ENCODE results near the gene MAN1A2. TPM values are rescaled to one million over a fixed set of nuclear protein-coding genes. Genes with fewer than 3 reads are reported as not detected.
"Not testable (repeated sequence)": the region's sequence is repeated elsewhere in the genome, so short reads cannot be mapped to it uniquely, and the experiment has no call there.

MAN1A2 gene
- total and polyA plus RNA-seq, 2 experiments from 2014 or later: 20.6 to 30.0 TPM

DNA sequence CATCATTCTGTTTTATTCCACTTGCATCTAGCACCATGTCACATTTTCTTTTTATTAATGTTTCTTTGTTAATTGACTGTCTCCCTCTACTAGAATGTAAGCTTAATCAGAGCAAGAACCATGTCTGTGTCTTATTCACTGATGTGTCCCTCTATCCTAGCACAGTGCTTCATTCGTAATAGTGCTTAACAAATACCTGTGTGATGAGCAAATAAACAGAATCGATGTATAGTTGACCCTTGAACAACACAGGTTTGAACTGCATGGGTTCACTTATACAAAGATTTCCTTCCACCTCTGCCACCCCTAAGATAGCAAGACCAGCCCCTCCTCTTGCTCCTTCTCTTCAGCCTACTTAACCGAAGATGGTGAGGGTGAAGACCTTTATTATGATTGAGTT is 42.9 kb upstream of the MAN1A2 start:
- no peak overlapping the region for H3K4me3 ChIP-seq
- no peak for DNase-seq (ENCODE audit: low read depth in 1 of 2, low spot score in 1 of 2)
- H3K9me3 ChIP-seq (ENCODE audit: low read depth): no peaks in the 10 kb centered on the region
- no peak overlapping the region for H3K27ac ChIP-seq
- H3K4me1 ChIP-seq (ENCODE audit: low read depth): peaks cover 18% of the 10 kb centered on the region
- TF ChIP-seq, protein P1, sequence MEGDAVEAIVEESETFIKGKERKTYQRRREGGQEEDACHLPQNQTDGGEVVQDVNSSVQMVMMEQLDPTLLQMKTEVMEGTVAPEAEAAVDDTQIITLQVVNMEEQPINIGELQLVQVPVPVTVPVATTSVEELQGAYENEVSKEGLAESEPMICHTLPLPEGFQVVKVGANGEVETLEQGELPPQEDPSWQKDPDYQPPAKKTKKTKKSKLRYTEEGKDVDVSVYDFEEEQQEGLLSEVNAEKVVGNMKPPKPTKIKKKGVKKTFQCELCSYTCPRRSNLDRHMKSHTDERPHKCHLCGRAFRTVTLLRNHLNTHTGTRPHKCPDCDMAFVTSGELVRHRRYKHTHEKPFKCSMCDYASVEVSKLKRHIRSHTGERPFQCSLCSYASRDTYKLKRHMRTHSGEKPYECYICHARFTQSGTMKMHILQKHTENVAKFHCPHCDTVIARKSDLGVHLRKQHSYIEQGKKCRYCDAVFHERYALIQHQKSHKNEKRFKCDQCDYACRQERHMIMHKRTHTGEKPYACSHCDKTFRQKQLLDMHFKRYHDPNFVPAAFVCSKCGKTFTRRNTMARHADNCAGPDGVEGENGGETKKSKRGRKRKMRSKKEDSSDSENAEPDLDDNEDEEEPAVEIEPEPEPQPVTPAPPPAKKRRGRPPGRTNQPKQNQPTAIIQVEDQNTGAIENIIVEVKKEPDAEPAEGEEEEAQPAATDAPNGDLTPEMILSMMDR (IDR thresholded peaks at IDR 0.05; ENCODE audit: low read depth, low read length): no peak
- H3K27me3 ChIP-seq: no peaks in the 10 kb centered on the region
- no peaks in the 10 kb centered on the region for H3K36me3 ChIP-seq

- peaks cover 17% of the 10 kb centered on the region for H3K4me1 ChIP-seq (ENCODE audit: low read depth)
- H3K27me3 ChIP-seq; H3K27ac ChIP-seq; H3K36me3 ChIP-seq; H3K4me3 ChIP-seq; H3K9me3 ChIP-seq (ENCODE audit: low read depth); DNase-seq (ENCODE audit: low read depth in 1 of 2, low spot score in 1 of 2): not testable (repeated sequence)
Observed at GRCh38 chr1:117326035-117326434, 41.2 kb upstream of the MAN1A2 start.

DNA sequence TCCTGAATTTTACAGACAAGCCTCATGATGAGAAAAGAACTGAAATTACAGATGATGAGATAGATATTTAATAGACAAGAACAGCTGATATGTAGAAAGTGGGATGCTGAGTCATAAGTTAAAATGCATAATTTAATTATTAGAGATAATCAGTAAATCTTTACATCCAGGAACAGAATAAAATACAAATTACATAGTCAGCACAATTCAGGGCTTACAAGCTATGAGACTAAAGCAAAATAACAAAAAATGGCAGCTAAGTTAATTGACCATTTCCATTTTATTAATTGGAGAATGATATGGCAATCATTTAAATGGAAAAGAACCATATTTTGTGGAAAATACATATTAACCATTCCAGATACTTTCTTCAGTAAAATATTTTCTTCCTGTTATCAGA is 40.2 kb upstream of the MAN1A2 start:
- H3K9me3 ChIP-seq (ENCODE audit: low read depth): no peaks in the 10 kb centered on the region
- TF ChIP-seq, protein P1 (IDR thresholded peaks at IDR 0.05; ENCODE audit: low read depth, low read length): no peak
- no peak overlapping the region for H3K4me3 ChIP-seq
- no peak overlapping the region for H3K27ac ChIP-seq
- DNase-seq (ENCODE audit: low read depth in 1 of 2, low spot score in 1 of 2): no peak
- H3K36me3 ChIP-seq: no peaks in the 10 kb centered on the region
- peaks cover 7% of the 10 kb centered on the region for H3K4me1 ChIP-seq (ENCODE audit: low read depth)
- no peaks in the 10 kb centered on the region for H3K27me3 ChIP-seq

- no peaks in the 10 kb centered on the region for H3K9me3 ChIP-seq (ENCODE audit: low read depth)
- TF ChIP-seq, protein P1 (IDR thresholded peaks at IDR 0.05; ENCODE audit: low read depth, low read length): no peak
Observed at GRCh38 chr1:117335376-117336086, 31.7 kb upstream of the MAN1A2 start.

DNA sequence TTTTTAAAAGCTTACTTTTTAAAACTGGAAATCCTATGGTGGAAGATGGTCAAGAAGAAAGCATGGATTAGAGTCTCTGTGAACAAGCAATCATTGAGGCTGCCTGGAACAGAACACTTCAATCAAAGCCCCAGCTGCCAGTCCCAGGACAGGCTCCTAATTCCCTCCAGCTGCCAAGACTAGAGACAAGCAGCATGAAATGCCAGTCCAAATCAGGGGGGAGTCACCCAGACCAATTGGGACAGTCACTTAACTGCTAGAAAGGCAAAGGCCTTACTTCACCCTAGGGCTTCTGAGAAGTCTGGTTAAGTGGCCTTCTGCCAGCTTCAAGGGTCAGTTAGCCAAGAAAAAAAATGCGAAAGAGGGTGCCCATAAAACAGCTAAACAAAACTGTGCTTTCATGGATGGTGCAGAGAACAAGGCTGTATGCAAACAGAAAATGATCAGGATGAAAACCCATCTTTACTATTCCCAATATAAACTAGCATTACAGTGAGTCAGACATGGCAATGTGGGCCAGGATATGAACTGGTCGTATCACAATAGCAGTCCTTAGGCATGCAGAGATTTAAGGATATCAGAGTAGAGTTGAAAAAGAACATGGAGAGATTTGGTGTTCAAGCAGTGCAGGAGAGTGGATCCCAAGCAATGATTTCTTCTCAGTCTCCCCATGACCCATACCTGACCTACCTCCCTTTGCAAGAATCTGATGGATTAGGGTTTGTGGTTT is 31.0 kb upstream of the MAN1A2 start:
- H3K27me3 ChIP-seq: no peaks in the 10 kb centered on the region
- no peaks in the 10 kb centered on the region for H3K9me3 ChIP-seq (ENCODE audit: low read depth)
- H3K4me1 ChIP-seq (ENCODE audit: low read depth): peaks cover 16% of the 10 kb centered on the region
- H3K27ac ChIP-seq: no peak overlapping the region
- H3K36me3 ChIP-seq: no peaks in the 10 kb centered on the region
- H3K4me3 ChIP-seq: no peak overlapping the region
- TF ChIP-seq, protein P1 (IDR thresholded peaks at IDR 0.05; ENCODE audit: low read depth, low read length): no peak
- no peak for DNase-seq (ENCODE audit: low read depth in 1 of 2, low spot score in 1 of 2)

More at GRCh38 chr1:117335376-117336086, 31.7 kb upstream of the MAN1A2 start:
- Histone ChIP-seq H3K27me3 (no peaks in the 10 kb centered on the region), H3K4me3 (no peak overlapping the region), H3K4me1 (ENCODE audit: low read depth) (peaks cover 14% of the 10 kb centered on the region), H3K36me3 (no peaks in the 10 kb centered on the region), H3K27ac (no peak overlapping the region)
- no peak for DNase-seq (ENCODE audit: low read depth in 1 of 2, low spot score in 1 of 2)

Measured in cardiac muscle cell (in vitro differentiated cells and primary cell).